ENCODE data around the gene MLIP.

The MLIP gene

GRCh38 chr6:54291146-54291545, 179.9 kb downstream of the MLIP start:
- Histone ChIP-seq H2BK12ac (ENCODE audit: low read length in 2 of 2) (peak overlapping the region in 1 of 2 experiments; percentile 4), H2AFZ (ENCODE audit: low read depth, low read length) (no peak overlapping the region), H3K14ac (ENCODE audit: low read length in 2 of 2) (no peak overlapping the region), H3K79me1 (replicated peaks; ENCODE audit: low read length, poor library complexity, severe bottlenecking) (no peaks in the 10 kb centered on the region), H2BK15ac (ENCODE audit: low read depth, poor library complexity, severe bottlenecking) (no peak overlapping the region), H4K8ac (ENCODE audit: low read length) (no peak overlapping the region), H3K18ac (ENCODE audit: low read depth in 1 of 2, low read length in 2 of 2) (no peak overlapping the region), H3K36me3 (ENCODE audit: control insufficient read depth in 1 of 2, insufficient read depth in 2 of 2, low read depth in 1 of 2, low read length in 2 of 2) (peaks cover 0 to 4% of the 10 kb centered on the region in 2 experiments), H3K9me3 (ENCODE audit: control insufficient read depth, low read length) (no peaks in the 10 kb centered on the region), H2BK120ac (ENCODE audit: low read depth, low read length) (no peak overlapping the region), H3K27me3 (ENCODE audit: control insufficient read depth in 1 of 2, insufficient read depth in 1 of 2, low read length in 2 of 2) (no peaks in the 10 kb centered on the region), H3K4me3 (ENCODE audit: insufficient read depth in 1 of 2, low read depth in 1 of 2, low read length in 2 of 2) (no peak overlapping the region), H3K4me2 (ENCODE audit: low read length, poor library complexity, severe bottlenecking) (no peak overlapping the region), H3K9ac (ENCODE audit: low read length) (peak overlapping the region; percentile 72), H3K4me1 (ENCODE audit: control insufficient read depth, insufficient read depth, low read depth, low read length) (peaks cover 3% of the 10 kb centered on the region), H3K4ac (ENCODE audit: low read depth in 1 of 2, low read length in 2 of 2) (no peak overlapping the region), H2BK5ac (ENCODE audit: low read depth, low read length, poor library complexity, severe bottlenecking) (no peak overlapping the region), H2AK5ac (ENCODE audit: low read length, severe bottlenecking) (no peak overlapping the region), H4K91ac (ENCODE audit: low read length) (no peak overlapping the region), H3K23ac (ENCODE audit: low read length in 2 of 2) (no peak overlapping the region), H3K27ac (ENCODE audit: low read length, poor library complexity, severe bottlenecking) (peak overlapping the region; percentile 83)
- DNase-seq = peak; percentile 77
- no CpG with 5 or more reads among the region's 2 CpGs for WGBS

DNA sequence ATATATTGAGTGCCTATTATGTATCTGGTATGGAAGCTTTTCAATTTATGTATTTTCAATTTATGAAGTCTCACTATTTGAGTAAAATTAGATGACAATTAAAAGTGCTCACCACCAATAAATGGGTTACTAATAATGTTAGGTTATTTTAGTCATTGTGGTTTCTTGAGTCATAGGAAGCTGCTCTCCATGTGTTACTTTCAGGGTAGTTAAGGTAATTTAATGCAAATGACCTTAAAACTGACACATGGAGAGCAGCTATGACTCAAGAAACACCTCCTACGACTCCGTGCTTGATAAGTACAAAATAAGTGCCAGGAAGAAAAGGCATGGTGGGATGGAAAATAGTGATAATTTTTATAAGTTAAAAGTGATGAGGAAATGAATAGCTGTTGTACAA, 180.5 kb downstream of the MLIP start:
- H4K91ac ChIP-seq (ENCODE audit: low read length) = no peak overlapping the region
- no peaks in the 10 kb centered on the region for H3K9me3 ChIP-seq (ENCODE audit: control insufficient read depth, low read length)
- H3K79me1 ChIP-seq (replicated peaks; ENCODE audit: low read length, poor library complexity, severe bottlenecking) = no peaks in the 10 kb centered on the region
- peak; percentile 76 for DNase-seq
- H4K8ac ChIP-seq (ENCODE audit: low read length) = no peak overlapping the region
- no peaks in the 10 kb centered on the region for H3K27me3 ChIP-seq (ENCODE audit: control insufficient read depth in 1 of 2, insufficient read depth in 1 of 2, low read length in 2 of 2)
- no CpG with 5 or more reads among the region's 2 CpGs for WGBS
- no peak overlapping the region for H2AFZ ChIP-seq (ENCODE audit: low read depth, low read length)
- H3K23ac ChIP-seq (ENCODE audit: low read length in 2 of 2) = no peak overlapping the region
- H3K27ac ChIP-seq (ENCODE audit: low read length, poor library complexity, severe bottlenecking) = peak overlapping the region; percentile 83
- peaks cover 0 to 4% of the 10 kb centered on the region in 2 experiments for H3K36me3 ChIP-seq (ENCODE audit: control insufficient read depth in 1 of 2, insufficient read depth in 2 of 2, low read depth in 1 of 2, low read length in 2 of 2)
- no peak overlapping the region for H2BK15ac ChIP-seq (ENCODE audit: low read depth, poor library complexity, severe bottlenecking)
- H2AK5ac ChIP-seq (ENCODE audit: low read length, severe bottlenecking) = no peak overlapping the region
- H2BK120ac ChIP-seq (ENCODE audit: low read depth, low read length) = no peak overlapping the region
- no peak overlapping the region for H3K14ac ChIP-seq (ENCODE audit: low read length in 2 of 2)
- H3K4me1 ChIP-seq (ENCODE audit: control insufficient read depth, insufficient read depth, low read depth, low read length) = peaks cover 3% of the 10 kb centered on the region
- no peak overlapping the region for H3K4me3 ChIP-seq (ENCODE audit: insufficient read depth in 1 of 2, low read depth in 1 of 2, low read length in 2 of 2)
- no peak overlapping the region for H2BK5ac ChIP-seq (ENCODE audit: low read depth, low read length, poor library complexity, severe bottlenecking)
- no peak overlapping the region for H3K4ac ChIP-seq (ENCODE audit: low read depth in 1 of 2, low read length in 2 of 2)
- H2BK12ac ChIP-seq (ENCODE audit: low read length in 2 of 2) = no peak overlapping the region
- no peak overlapping the region for H3K4me2 ChIP-seq (ENCODE audit: low read length, poor library complexity, severe bottlenecking)
- no peak overlapping the region for H3K18ac ChIP-seq (ENCODE audit: low read depth in 1 of 2, low read length in 2 of 2)
- H3K9ac ChIP-seq (ENCODE audit: low read length) = peak overlapping the region; percentile 72

- no peak for DNase-seq
- Histone ChIP-seq H3K14ac (ENCODE audit: low read length in 2 of 2) (peak overlapping the region in 1 of 2 experiments; percentile 82), H4K91ac (ENCODE audit: low read length) (no peak overlapping the region), H2AK5ac (ENCODE audit: low read length, severe bottlenecking) (no peak overlapping the region), H2AFZ (ENCODE audit: low read depth, low read length) (no peak overlapping the region), H4K8ac (ENCODE audit: low read length) (no peak overlapping the region), H2BK12ac (ENCODE audit: low read length in 2 of 2) (no peak overlapping the region), H3K4me2 (ENCODE audit: low read length, poor library complexity, severe bottlenecking) (no peak overlapping the region), H3K23ac (ENCODE audit: low read length in 2 of 2) (no peak overlapping the region), H3K27me3 (ENCODE audit: control insufficient read depth in 1 of 2, insufficient read depth in 1 of 2, low read length in 2 of 2) (no peaks in the 10 kb centered on the region), H3K4me3 (ENCODE audit: insufficient read depth in 1 of 2, low read depth in 1 of 2, low read length in 2 of 2) (no peak overlapping the region), H2BK120ac (ENCODE audit: low read depth, low read length) (no peak overlapping the region), H3K36me3 (ENCODE audit: control insufficient read depth in 1 of 2, insufficient read depth in 2 of 2, low read depth in 1 of 2, low read length in 2 of 2) (peaks cover 0 to 4% of the 10 kb centered on the region in 2 experiments), H2BK15ac (ENCODE audit: low read depth, poor library complexity, severe bottlenecking) (no peak overlapping the region), H3K79me1 (replicated peaks; ENCODE audit: low read length, poor library complexity, severe bottlenecking) (no peaks in the 10 kb centered on the region), H2BK5ac (ENCODE audit: low read depth, low read length, poor library complexity, severe bottlenecking) (no peak overlapping the region), H3K4ac (ENCODE audit: low read depth in 1 of 2, low read length in 2 of 2) (no peak overlapping the region), H3K27ac (ENCODE audit: low read length, poor library complexity, severe bottlenecking) (no peak overlapping the region), H3K9me3 (ENCODE audit: control insufficient read depth, low read length) (no peaks in the 10 kb centered on the region), H3K18ac (ENCODE audit: low read depth in 1 of 2, low read length in 2 of 2) (peak overlapping the region in 1 of 2 experiments; percentile 8), H3K4me1 (ENCODE audit: control insufficient read depth, insufficient read depth, low read depth, low read length) (no peaks in the 10 kb centered on the region), H3K9ac (ENCODE audit: low read length) (no peak overlapping the region)
- WGBS = 95% methylated on average over 8 of the region's 8 CpGs
These were observed 183.8 kb downstream of the MLIP start for GRCh38 chr6:54294965-54295532.

DNA sequence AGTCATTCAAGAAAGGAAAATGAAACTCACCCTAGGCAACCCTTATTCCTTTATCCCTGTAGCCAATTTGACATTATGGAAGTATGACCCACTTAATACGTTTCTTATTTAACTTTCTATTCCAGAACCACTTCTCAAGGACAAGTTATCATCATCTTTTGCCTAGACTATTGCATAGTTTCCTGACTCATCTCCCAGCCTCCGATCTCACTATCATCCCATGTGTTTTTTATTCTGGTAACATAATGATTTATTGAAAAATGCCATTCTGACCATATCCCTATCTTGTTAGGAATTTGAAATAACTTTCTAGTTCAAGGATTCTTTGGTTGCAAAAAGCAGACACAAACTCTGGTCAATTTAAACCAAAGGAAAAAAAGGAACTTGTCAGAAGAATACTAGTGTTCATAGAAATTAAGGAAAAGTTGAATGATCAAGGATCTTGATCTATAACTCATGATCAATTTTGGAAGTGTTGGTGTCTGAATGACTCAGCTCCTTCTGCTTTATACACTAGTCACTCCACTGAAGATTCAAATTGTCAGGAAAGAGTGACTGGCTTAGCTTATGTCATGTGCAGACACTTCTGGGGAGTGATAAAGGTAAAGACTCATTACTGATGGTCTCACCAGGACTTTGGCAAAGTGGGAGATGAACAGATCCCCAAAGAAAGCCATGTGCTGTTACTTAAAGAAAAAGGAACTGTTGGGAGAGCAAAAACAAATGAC, 188.5 kb downstream of the MLIP start:
- H3K4me1 ChIP-seq (ENCODE audit: control insufficient read depth, insufficient read depth, low read depth, low read length) = no peaks in the 10 kb centered on the region
- H2AK5ac ChIP-seq (ENCODE audit: low read length, severe bottlenecking) = peak overlapping the region; percentile 23
- H3K27ac ChIP-seq (ENCODE audit: low read length, poor library complexity, severe bottlenecking) = no peak overlapping the region
- peaks cover 0 to 4% of the 10 kb centered on the region in 2 experiments for H3K36me3 ChIP-seq (ENCODE audit: control insufficient read depth in 1 of 2, insufficient read depth in 2 of 2, low read depth in 1 of 2, low read length in 2 of 2)
- no peaks in the 10 kb centered on the region for H3K79me1 ChIP-seq (replicated peaks; ENCODE audit: low read length, poor library complexity, severe bottlenecking)
- 86% methylated on average over 1 of the region's 2 CpGs for WGBS
- H3K9me3 ChIP-seq (ENCODE audit: control insufficient read depth, low read length) = no peaks in the 10 kb centered on the region
- no peak overlapping the region for H2BK12ac ChIP-seq (ENCODE audit: low read length in 2 of 2)
- H3K23ac ChIP-seq (ENCODE audit: low read length in 2 of 2) = no peak overlapping the region
- H2AFZ ChIP-seq (ENCODE audit: low read depth, low read length) = no peak overlapping the region
- no peaks in the 10 kb centered on the region for H3K27me3 ChIP-seq (ENCODE audit: control insufficient read depth in 1 of 2, insufficient read depth in 1 of 2, low read length in 2 of 2)
- no peak overlapping the region for H2BK120ac ChIP-seq (ENCODE audit: low read depth, low read length)
- H3K4me2 ChIP-seq (ENCODE audit: low read length, poor library complexity, severe bottlenecking) = no peak overlapping the region
- H3K4me3 ChIP-seq (ENCODE audit: insufficient read depth in 1 of 2, low read depth in 1 of 2, low read length in 2 of 2) = peak overlapping the region in 1 of 2 experiments; percentile 61
- DNase-seq = peak; percentile 18
- peak overlapping the region; percentile 31 for H3K9ac ChIP-seq (ENCODE audit: low read length)
- no peak overlapping the region for H2BK5ac ChIP-seq (ENCODE audit: low read depth, low read length, poor library complexity, severe bottlenecking)
- H3K14ac ChIP-seq (ENCODE audit: low read length in 2 of 2) = no peak overlapping the region
- no peak overlapping the region for H2BK15ac ChIP-seq (ENCODE audit: low read depth, poor library complexity, severe bottlenecking)
- H3K18ac ChIP-seq (ENCODE audit: low read depth in 1 of 2, low read length in 2 of 2) = no peak overlapping the region
- H3K4ac ChIP-seq (ENCODE audit: low read depth in 1 of 2, low read length in 2 of 2) = no peak overlapping the region
- no peak overlapping the region for H4K91ac ChIP-seq (ENCODE audit: low read length)
- no peak overlapping the region for H4K8ac ChIP-seq (ENCODE audit: low read length)
